H1 (cell line): Measurements from ENCODE around the gene POLR2F. TPM values are rescaled to one million over a fixed set of nuclear protein-coding genes. Genes with fewer than 3 reads are reported as not detected.

ENCODE experiments used
- CTCF ChIA-PET: fragments of 300-600 bp; sonication (Branson Sonifier 250); formaldehyde crosslinking; loops from one replicate; lab custom pipeline; 2021; ENCODE audit not compliant: partially characterized antibody; lab: Charles Lee
- POLR2A ChIA-PET: fragments of 300-600 bp; sonication (Branson Sonifier 250); formaldehyde crosslinking; loops from one replicate; lab custom pipeline; 2021; ENCODE audit warnings: inconsistent platforms; ENCODE audit not compliant: partially characterized antibody; lab: Charles Lee
- DNase-seq, 2 experiments: peaks; one replicate each; pipeline versions ENCODE4 v3.0.0 to v3.0.0-alpha.2; 2010 to 2022; ENCODE audit warnings: low spot score in 2 of 2, low read depth in 1 of 2, mixed read lengths in 1 of 2
- FAIRE-seq: peaks from 2 replicates; lab custom pipeline; 2011; peaks lifted over from hg19 to GRCh38; lab: Jason Lieb, UNC
- H2AFZ ChIP-seq: 2 replicates; pipeline ENCODE4 v1.8.1; 2012; ENCODE audit warnings: low read length, inconsistent platforms
- H2AK5ac ChIP-seq: 2 replicates; pipeline ENCODE4 v1.6.1; 2013; ENCODE audit warnings: low read depth, low read length
- H2BK120ac ChIP-seq: replicated peaks from 2 replicates; pipeline ENCODE3; 2013; ENCODE audit warnings: low read depth, low read length, inconsistent platforms
- H2BK12ac ChIP-seq: 2 replicates; pipeline ENCODE4 v1.6.1; 2013; ENCODE audit warnings: low read depth, low read length
- H2BK15ac ChIP-seq: 2 replicates; pipeline ENCODE4 v1.6.1; 2013; ENCODE audit warnings: low read length
- H2BK20ac ChIP-seq: 2 replicates; pipeline ENCODE4 v1.6.1; 2013; ENCODE audit warnings: low read length
- H2BK5ac ChIP-seq: 2 replicates; pipeline ENCODE4 v1.6.1; 2013; ENCODE audit warnings: low read depth, low read length
- H3K14ac ChIP-seq: 2 replicates; pipeline ENCODE4 v1.6.1; 2013; ENCODE audit warnings: inconsistent platforms; ENCODE audit not compliant: insufficient read length
- H3K18ac ChIP-seq: 2 replicates; pipeline ENCODE4 v1.6.1; 2013; ENCODE audit warnings: low read length; ENCODE audit errors: extremely low read depth
- H3K23ac ChIP-seq: 2 replicates; pipeline ENCODE4 v1.6.1; 2013; ENCODE audit warnings: inconsistent platforms; ENCODE audit not compliant: insufficient read length
- H3K23me2 ChIP-seq: 2 replicates; pipeline ENCODE4 v1.6.1; 2013; ENCODE audit warnings: low read depth, low read length
- H3K27ac ChIP-seq: 2 replicates; pipeline ENCODE4 v1.6.1; 2011; ENCODE audit warnings: low read depth, low read length, inconsistent platforms
- H3K27me3 ChIP-seq, 4 experiments: replicated peaks in 1 of 4; 1 replicate in 1 of 4; 2 replicates in 3 of 4; pipeline versions ENCODE4 v1.6.1 to v1.8.1; 2011 to 2013; ENCODE audit warnings: low read length in 3 of 4, mild to moderate bottlenecking in 3 of 4, inconsistent platforms in 2 of 4, mixed read lengths in 2 of 4, moderate library complexity in 1 of 4; ENCODE audit not compliant: control insufficient read depth in 3 of 4, insufficient read depth in 3 of 4; ENCODE audit errors: extremely low read depth in 1 of 4
- H3K36me3 ChIP-seq, 4 experiments: 2 replicates each; pipeline versions ENCODE4 v1.6.1 to v1.8.1; 2011 to 2013; ENCODE audit warnings: mild to moderate bottlenecking in 4 of 4, low read length in 3 of 4, moderate library complexity in 2 of 4, control low read depth in 1 of 4, inconsistent platforms in 1 of 4; ENCODE audit not compliant: insufficient read depth in 4 of 4, control insufficient read depth in 2 of 4
- H3K4ac ChIP-seq: replicated peaks from 2 replicates; pipeline ENCODE3; 2013; ENCODE audit warnings: low read length, low read depth, mixed read lengths, inconsistent platforms; ENCODE audit not compliant: insufficient read length
- H3K4me1 ChIP-seq, 4 experiments: replicated peaks in 1 of 4; 1 replicate in 1 of 4; 2 replicates in 3 of 4; pipeline versions ENCODE4 v1.6.1 to v1.8.1; 2011 to 2013; ENCODE audit warnings: low read length in 3 of 4, inconsistent platforms in 2 of 4, mixed read lengths in 1 of 4; ENCODE audit not compliant: insufficient read depth in 4 of 4, control insufficient read depth in 3 of 4
- H3K4me2 ChIP-seq, 2 experiments: 2 replicates each; pipeline versions ENCODE4 v1.6.1 to v1.8.1; 2011 to 2013; ENCODE audit warnings: low read depth in 2 of 2, low read length in 2 of 2, control low read depth in 1 of 2, inconsistent platforms in 1 of 2, mild to moderate bottlenecking in 1 of 2; ENCODE audit not compliant: insufficient read depth in 1 of 2
- H3K4me3 ChIP-seq, 4 experiments: fragments of 200-600, 300-600 bp in 1 of 4; sonication (generic), shearing (Covaris generic), sonication (Bioruptor Twin) in 1 of 4; 2 replicates each; pipeline versions ENCODE4 v1.5.1 to v1.8.1; 2011 to 2016; ENCODE audit warnings: low read length in 4 of 4, low read depth in 3 of 4, control low read depth in 2 of 4, inconsistent platforms in 2 of 4, mild to moderate bottlenecking in 2 of 4, mixed read lengths in 1 of 4, moderate library complexity in 1 of 4; ENCODE audit not compliant: insufficient read depth in 2 of 4; ENCODE audit errors: extremely low read depth in 1 of 4
- H3K56ac ChIP-seq: replicated peaks from 2 replicates; pipeline ENCODE3; 2013; ENCODE audit warnings: low read depth, mild to moderate bottlenecking, mixed read lengths, low read length, inconsistent platforms; ENCODE audit not compliant: insufficient read length
- H3K79me1 ChIP-seq: 2 replicates; pipeline ENCODE4 v1.6.1; 2013; ENCODE audit warnings: low read depth, low read length, control low read depth
- H3K79me2 ChIP-seq, 2 experiments: 2 replicates each; pipeline versions ENCODE4 v1.6.1 to v1.8.1; 2012 to 2013; ENCODE audit warnings: low read length in 2 of 2, mild to moderate bottlenecking in 2 of 2, inconsistent platforms in 1 of 2; ENCODE audit not compliant: insufficient read depth in 2 of 2, control insufficient read depth in 1 of 2
- H3K9ac ChIP-seq, 4 experiments: replicated peaks in 1 of 4; 1 replicate in 1 of 4; 2 replicates in 3 of 4; pipeline versions ENCODE4 v1.6.1 to v1.8.1; 2011 to 2013; ENCODE audit warnings: low read depth in 3 of 4, low read length in 3 of 4, control low read depth in 2 of 4, mild to moderate bottlenecking in 2 of 4, moderate library complexity in 2 of 4, inconsistent platforms in 1 of 4; ENCODE audit errors: extremely low read depth in 1 of 4
- H3K9me3 ChIP-seq, 2 experiments: 2 replicates each; pipeline versions ENCODE4 v1.6.1 to v1.8.1; 2012 to 2013; ENCODE audit warnings: mild to moderate bottlenecking in 2 of 2, moderate library complexity in 2 of 2, control low read depth in 1 of 2, inconsistent platforms in 1 of 2, low read depth in 1 of 2, low read length in 1 of 2, mixed read lengths in 1 of 2; ENCODE audit not compliant: insufficient read depth in 2 of 2
- H4K20me1 ChIP-seq, 2 experiments: replicated peaks in 1 of 2; 2 replicates each; pipeline versions ENCODE3 to v1.8.1; 2011 to 2013; ENCODE audit warnings: inconsistent platforms in 2 of 2, low read length in 2 of 2, mild to moderate bottlenecking in 1 of 2; ENCODE audit not compliant: insufficient read depth in 2 of 2, control insufficient read depth in 1 of 2
- H4K5ac ChIP-seq: 2 replicates; pipeline ENCODE4 v1.6.1; 2013; ENCODE audit warnings: low read length, low read depth, mixed read lengths, inconsistent platforms; ENCODE audit not compliant: insufficient read length
- H4K8ac ChIP-seq: 2 replicates; pipeline ENCODE4 v1.8.0; 2013; ENCODE audit warnings: mild to moderate bottlenecking, moderate library complexity, low read length, inconsistent platforms; ENCODE audit not compliant: insufficient read depth; ENCODE audit errors: extremely low read depth
- H4K91ac ChIP-seq: replicated peaks from 2 replicates; pipeline ENCODE3; 2013; ENCODE audit warnings: low read length, mixed read lengths, inconsistent platforms; ENCODE audit not compliant: insufficient read length
- GABPA ChIP-seq: IDR thresholded peaks from 2 replicates; pipeline ENCODE4 v1.6.1; 2011; ENCODE audit warnings: mild to moderate bottlenecking, low read length, moderate library complexity, borderline replicate concordance; ENCODE audit not compliant: insufficient read depth
- SAP30 ChIP-seq: fragments of 300-600 bp; sonication (generic); IDR thresholded peaks from 2 replicates; pipeline ENCODE4 v1.7.1; 2012; ENCODE audit warnings: low read length, moderate library complexity, mild to moderate bottlenecking, inconsistent platforms; ENCODE audit not compliant: insufficient read depth, insufficient replicate concordance
- YY1 ChIP-seq: IDR thresholded peaks from 2 replicates; pipeline ENCODE4 v1.6.1; 2011; ENCODE audit warnings: low read depth, mild to moderate bottlenecking, low read length
- WGBS, 2 experiments: shearing (Covaris generic) in 1 of 2; methylation state at CpG; one replicate each; pipeline versions ENCODE4 v1.1.6 to v1.1.7; 2013 to 2015; ENCODE audit warnings: low lambda C conversion rate in 2 of 2, mixed read lengths in 2 of 2, inconsistent platforms in 1 of 2, low coverage in 1 of 2, missing lambda C conversion rate in 1 of 2; ENCODE audit not compliant: insufficient replicate concordance in 2 of 2, insufficient coverage in 1 of 2, insufficient read length in 1 of 2; ENCODE audit errors: extremely low coverage in 1 of 2, missing lambda C conversion rate in 1 of 2; 5-methylcytosine and 5-hydroxymethylcytosine counted together
- long read RNA-seq, 2 experiments: library from RNA in 1 of 2; library from capped mRNA in 1 of 2; stranded (forward); transcript quantifications; one replicate each; pipeline ENCODE4 v2.0.0, GENCODE V29; 2021; ENCODE audit warnings: inconsistent platforms in 1 of 2
- polyA minus RNA-seq, 3 experiments: library from RNA; depleted of rRNA, polyadenylated mRNA; stranded (reverse); fragments of >200 nt; gene quantifications; 1 replicate in 2 of 3; 2 replicates in 1 of 3; pipeline ENCODE4 v1.2.3, GENCODE V29; 2011
- polyA plus RNA-seq, 7 experiments: library from polyadenylated mRNA; depleted of rRNA in 3 of 7; stranded (reverse) in 5 of 7; unstranded in 2 of 7; fragments of >200 nt in 5 of 7; fragments of 200-250 nt in 2 of 7; gene quantifications; 1 replicate in 5 of 7; 2 replicates in 1 of 7; 4 replicates in 1 of 7; pipeline versions ENCODE4 v1.2.1 to v1.2.3, GENCODE V29; 2011 to 2013; ENCODE audit warnings: missing spikeins in 2 of 7, mixed read lengths in 2 of 7
- total RNA-seq: library from RNA; stranded (reverse); fragmentation: NEBNext Ultra II Directional; extraction: Animal tissue kit (Norgen Biotek cat#: 25700); gene quantifications from 2 replicates; pipeline ENCODE4 v1.2.1, GENCODE V29; 2021
- TF ChIP-seq, protein P1 (sequence below): IDR thresholded peaks from 2 replicates; pipeline ENCODE4 v1.6.1; 2011; ENCODE audit warnings: low read depth, mild to moderate bottlenecking, low read length; ENCODE audit not compliant: insufficient read depth
- TF ChIP-seq, protein P2 (sequence below): IDR thresholded peaks from 2 replicates; pipeline ENCODE4 v1.6.1; 2011; ENCODE audit warnings: low read length, improper control_type of control experiment

POLR2F gene
- total RNA-seq (150 and 160 TPM in 2 replicates), polyA plus RNA-seq (2011; rRNA removed) (176 and 193 TPM in 2 replicates), polyA minus RNA-seq (2011; rRNA and poly(A)+ RNA removed) (15.5 and 27.1 TPM in 2 replicates)
- polyA plus RNA-seq (2011; cell fraction: cytosol; rRNA removed): 218 TPM
- 122 TPM for polyA plus RNA-seq (2011; cell fraction: nucleus; rRNA removed)
- polyA plus RNA-seq (2012, experiment 1 of 2): 205 to 242 TPM (median 231 TPM) in 4 replicates
- 111 TPM for polyA plus RNA-seq (2012, experiment 2 of 2)
- 192 TPM for polyA plus RNA-seq (2013, experiment 1 of 2)
- polyA plus RNA-seq (2013, experiment 2 of 2): 197 TPM
- 61.7 TPM for polyA minus RNA-seq (2011; cell fraction: cytosol; rRNA and poly(A)+ RNA removed)
- 25.0 TPM for polyA minus RNA-seq (2011; cell fraction: nucleus; rRNA and poly(A)+ RNA removed)
- long read RNA-seq, experiment 1, transcript POLR2F-205 (5 exons, 2,106 nt): major isoform, 21 of 39 reads
- long read RNA-seq, experiment 1, partial matches to known transcripts: 7 of 39 reads
- long read RNA-seq, experiment 1, other reads (novel, unspliced or antisense): 8 of 39 reads
- long read RNA-seq, experiment 2, partial matches to known transcripts: 0 of 8 reads
- long read RNA-seq, experiment 2, other reads (novel, unspliced or antisense): 4 of 8 reads

DNA sequence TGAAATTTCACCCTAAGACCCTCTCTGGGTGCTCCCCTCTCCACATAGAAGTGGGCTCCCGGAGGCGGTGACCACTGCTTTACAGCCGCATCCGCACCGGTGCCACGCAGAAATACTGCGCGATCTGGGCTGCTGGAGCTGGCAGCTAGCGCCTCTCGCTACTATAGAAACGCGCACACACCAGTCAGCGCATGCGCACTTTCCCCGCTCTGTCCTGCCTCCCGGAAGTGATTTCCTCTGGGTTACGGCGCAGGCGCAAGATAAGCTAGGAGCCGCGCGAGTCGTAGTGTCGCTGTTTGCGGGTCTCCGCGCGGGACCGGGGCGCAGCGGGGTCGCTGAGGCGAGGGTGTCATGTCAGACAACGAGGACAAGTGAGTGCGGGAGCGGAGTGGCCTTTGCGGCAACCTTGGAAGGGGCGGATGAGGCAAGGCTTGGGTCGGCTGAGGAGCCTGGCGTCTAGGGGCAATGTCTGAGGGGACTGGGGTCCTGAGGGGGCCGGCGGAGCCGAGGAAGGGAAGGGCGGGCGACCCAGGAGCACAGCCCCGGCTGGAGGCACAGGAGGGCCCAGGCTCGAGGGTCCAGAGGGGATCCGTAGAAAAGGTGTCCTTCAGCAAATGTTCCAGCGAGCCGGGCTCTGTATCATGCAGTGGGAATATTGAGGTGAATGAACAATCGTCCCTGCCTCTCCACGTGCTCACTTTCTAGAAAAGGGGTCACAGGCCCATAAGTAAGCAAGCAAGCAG lies at the start of gene POLR2F, which contains the start of gene C22orf23:
Gene POLR2F, plus strand, starts transcription at position 263 of the 743 bp plus-strand sequence. Its CDS starts 89 bp downstream, at position 352.
Gene C22orf23, minus strand, starts transcription at position 165 of the 743 bp plus-strand sequence. CDS start 452 bp downstream, outside the sequence.
- H3K23me2 ChIP-seq: peaks cover 6% of the 10 kb centered on the region
- peak within 1 kb of the TSS; percentile 84 for H4K91ac ChIP-seq
- H3K4me2 ChIP-seq: peak within 1 kb of the TSS; percentile 84 to 94
- WGBS, 2 experiments: 3% methylated on average over 49 of the region's 52 CpGs; no CpG with 5 or more reads in 1 of the 2 experiments
- peak within 1 kb of the TSS; percentile 49 for H3K56ac ChIP-seq
- H2AFZ ChIP-seq: peak within 1 kb of the TSS; percentile 79
- no peak within 1 kb of the TSS for H3K14ac ChIP-seq
- peak within 1 kb of the TSS; percentile 65 to 82 (median 74) for H3K9ac ChIP-seq
- no peak within 1 kb of the TSS for H3K23ac ChIP-seq
- no peak within 1 kb of the TSS for H2BK20ac ChIP-seq
- no peaks in the 10 kb centered on the region; a peak in 4 of 7 replicates for H3K27me3 ChIP-seq
- H2BK15ac ChIP-seq: no peak within 1 kb of the TSS
- peak within 1 kb of the TSS; percentile 83 for H4K8ac ChIP-seq
- ChIA-PET CTCF (interaction anchor here (0.6 to 7.9 kb wide), 14 partner anchors 12 to 274 kb away, joined by 3 to 48 read pairs (median 3); no protein-coding TSS in a partner anchor), POLR2A (interaction anchor here (0.7 to 2.1 kb wide), 10 partner anchors 12 to 131 kb away, joined by 3 to 5 read pairs (median 3); partner anchors contain the start of genes GALR3 and MICALL1)
- peaks cover 4% of the 10 kb centered on the region; the same call in 1 of the 2 replicates for H3K79me1 ChIP-seq
- no peak within 1 kb of the TSS for H3K4ac ChIP-seq
- H4K5ac ChIP-seq: peak within 1 kb of the TSS; percentile 65
- DNase-seq: peak; percentile 71 to 96
- H3K9me3 ChIP-seq: no peaks in the 10 kb centered on the region
- peak within 1 kb of the TSS; percentile 66 for H2BK5ac ChIP-seq
- peaks cover 10 to 18% (median 15%) of the 10 kb centered on the region in 4 experiments for H3K36me3 ChIP-seq
- no peak within 1 kb of the TSS for H2AK5ac ChIP-seq
- no peak within 1 kb of the TSS for H2BK120ac ChIP-seq
- H3K27ac ChIP-seq: peak within 1 kb of the TSS; percentile 66; the same call in 1 of the 2 replicates
- peak within 1 kb of the TSS; percentile 85 to 98 (median 94) for H3K4me3 ChIP-seq
- peak within 1 kb of the TSS; percentile 95 for H3K18ac ChIP-seq
- peak; percentile 86 for FAIRE-seq
- H2BK12ac ChIP-seq: no peak within 1 kb of the TSS
- peaks cover 0 to 2% of the 10 kb centered on the region in 2 experiments for H4K20me1 ChIP-seq
- peaks cover 0 to 16% of the 10 kb centered on the region in 2 experiments; a peak in 2 of 4 replicates for H3K79me2 ChIP-seq
- H3K4me1 ChIP-seq: peaks cover 0 to 10% (median 4%) of the 10 kb centered on the region in 4 experiments; a peak in 4 of 7 replicates
- TF ChIP-seq YY1 (no peak), GABPA (peak; percentile 21; the same call in 1 of the 2 replicates), SAP30 (peak; percentile 84)
- TF ChIP-seq, protein P1, sequence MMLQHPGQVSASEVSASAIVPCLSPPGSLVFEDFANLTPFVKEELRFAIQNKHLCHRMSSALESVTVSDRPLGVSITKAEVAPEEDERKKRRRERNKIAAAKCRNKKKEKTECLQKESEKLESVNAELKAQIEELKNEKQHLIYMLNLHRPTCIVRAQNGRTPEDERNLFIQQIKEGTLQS: no peak
- TF ChIP-seq, protein P2, sequence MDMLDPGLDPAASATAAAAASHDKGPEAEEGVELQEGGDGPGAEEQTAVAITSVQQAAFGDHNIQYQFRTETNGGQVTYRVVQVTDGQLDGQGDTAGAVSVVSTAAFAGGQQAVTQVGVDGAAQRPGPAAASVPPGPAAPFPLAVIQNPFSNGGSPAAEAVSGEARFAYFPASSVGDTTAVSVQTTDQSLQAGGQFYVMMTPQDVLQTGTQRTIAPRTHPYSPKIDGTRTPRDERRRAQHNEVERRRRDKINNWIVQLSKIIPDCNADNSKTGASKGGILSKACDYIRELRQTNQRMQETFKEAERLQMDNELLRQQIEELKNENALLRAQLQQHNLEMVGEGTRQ: no peak
